Ishikawa (cell line): Measurements from ENCODE around the gene PLPP4.

ENCODE experiments used
- CEBPB ChIP-seq: IDR thresholded peaks from 2 replicates; pipeline ENCODE4 v1.6.1; 2012
- CREB1 ChIP-seq: IDR thresholded peaks from 2 replicates; pipeline ENCODE4 v1.6.1; 2012; ENCODE audit warnings: low read depth
- EGR1 ChIP-seq: IDR thresholded peaks from 2 replicates; pipeline ENCODE4 v1.6.1; 2012
- EP300 ChIP-seq: IDR thresholded peaks from 2 replicates; pipeline ENCODE4 v1.6.1; 2012; ENCODE audit warnings: borderline replicate concordance
- FOXM1 ChIP-seq: IDR thresholded peaks from 2 replicates; pipeline ENCODE4 v1.6.1; 2012; ENCODE audit warnings: low read depth, borderline replicate concordance
- MAX ChIP-seq: IDR thresholded peaks from 2 replicates; pipeline ENCODE4 v1.6.1; 2012
- NFIC ChIP-seq: IDR thresholded peaks from 2 replicates; pipeline ENCODE4 v1.6.1; 2012
- RAD21 ChIP-seq: IDR thresholded peaks from 2 replicates; pipeline ENCODE4 v1.6.1; 2012; ENCODE audit warnings: low read depth
- REST ChIP-seq: IDR thresholded peaks from 2 replicates; pipeline ENCODE4 v1.6.1; 2012; ENCODE audit warnings: low read depth, mild to moderate bottlenecking
- TAF1 ChIP-seq: IDR thresholded peaks from 2 replicates; pipeline ENCODE4 v1.6.1; 2012; ENCODE audit warnings: low read depth, mild to moderate bottlenecking
- TCF12 ChIP-seq: IDR thresholded peaks from 2 replicates; pipeline ENCODE4 v1.6.1; 2012; ENCODE audit warnings: low read depth
- TEAD4 ChIP-seq: IDR thresholded peaks from 2 replicates; pipeline ENCODE4 v1.6.1; 2012
- USF1 ChIP-seq: IDR thresholded peaks from 2 replicates; pipeline ENCODE4 v1.6.1; 2012
- YY1 ChIP-seq: IDR thresholded peaks from 2 replicates; pipeline ENCODE4 v1.6.1; 2012; ENCODE audit warnings: low read depth
- ZBTB7A ChIP-seq: IDR thresholded peaks from 2 replicates; pipeline ENCODE4 v1.6.1; 2012; ENCODE audit warnings: low read depth

Gene PLPP4

GRCh38 chr10:120415709-120416330, 41.2 kb upstream of the PLPP4 start:
- TF ChIP-seq NFIC (no peak), CEBPB (no peak), ZBTB7A (no peak), EP300 (no peak), MAX (no peak), YY1 (no peak), USF1 (no peak), REST (no peak), EGR1 (no peak), TCF12 (no peak), FOXM1 (no peak), CREB1 (no peak), RAD21 (no peak), TAF1 (no peak), TEAD4 (no peak)

GRCh38 chr10:120420421-120420820, 36.6 kb upstream of the PLPP4 start:
- TF ChIP-seq MAX, result no peak
- TF ChIP-seq TCF12, result no peak
- no peak for TF ChIP-seq YY1
- no peak for TF ChIP-seq EP300
- TF ChIP-seq TAF1, result no peak
- TF ChIP-seq USF1, result no peak
- no peak for TF ChIP-seq TEAD4
- no peak for TF ChIP-seq CREB1
- TF ChIP-seq FOXM1, result no peak

DNA sequence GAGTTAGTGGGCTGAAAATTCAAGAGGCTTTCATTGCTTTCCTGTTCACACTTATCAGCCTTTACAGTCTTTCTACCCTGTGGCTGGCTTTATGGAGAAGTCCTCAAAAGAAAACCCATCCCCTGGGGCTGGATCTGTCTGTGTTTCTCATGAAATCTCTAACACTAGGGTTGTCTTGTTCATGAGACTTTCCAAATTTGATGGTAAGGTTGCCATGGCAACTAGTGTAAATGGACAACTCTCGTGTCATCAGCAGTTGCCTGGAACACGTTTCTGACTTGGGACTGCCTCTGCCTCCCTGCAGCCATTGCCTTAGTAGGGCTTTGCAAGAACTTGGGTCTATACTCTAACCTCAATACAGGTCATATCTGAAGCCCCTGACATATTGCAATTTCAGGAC, 35.8 kb upstream of the PLPP4 start:
- TF ChIP-seq RAD21 (no peak), REST (no peak), USF1 (no peak), MAX (no peak), TEAD4 (no peak), YY1 (no peak), EP300 (no peak), TAF1 (no peak), TCF12 (no peak), CREB1 (no peak), NFIC (no peak), FOXM1 (no peak), ZBTB7A (no peak), EGR1 (no peak), CEBPB (no peak)

DNA sequence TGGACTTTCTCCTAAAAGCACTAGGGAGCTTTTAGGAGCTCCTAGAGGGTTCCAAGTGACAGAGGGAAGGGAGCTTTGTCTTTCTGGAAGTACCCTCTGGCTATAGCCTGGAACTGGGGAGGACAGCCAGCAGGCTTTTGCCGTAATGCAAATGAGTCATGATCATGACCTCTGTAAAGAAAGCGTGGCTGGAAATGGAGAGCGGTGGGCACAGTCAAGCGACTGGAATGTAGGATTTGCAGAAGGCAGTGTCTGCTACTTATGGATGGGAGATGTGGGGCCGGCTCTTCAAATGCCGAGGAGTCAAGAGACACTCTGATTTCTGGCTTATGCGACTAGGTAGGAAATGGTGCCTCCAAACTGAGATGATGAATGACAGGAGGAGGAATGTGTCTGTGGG, 34.6 kb upstream of the PLPP4 start:
- TF ChIP-seq NFIC (no peak), ZBTB7A (no peak), EP300 (no peak), YY1 (no peak), CREB1 (no peak), EGR1 (no peak), TEAD4 (no peak), USF1 (no peak), MAX (no peak), TAF1 (no peak), RAD21 (no peak), CEBPB (no peak)
